Stromal cell of bone marrow (primary cell): ENCODE results near the gene NPY2R.
A peak's percentile ranks its signal among the peaks of the same experiment; 100 is the strongest.

ENCODE experiments used
- DNase-seq: peaks from one replicate; pipeline ENCODE4 v3.0.0-alpha.2; 2012; ENCODE audit warnings: low read depth

NPY2R gene, protein sequence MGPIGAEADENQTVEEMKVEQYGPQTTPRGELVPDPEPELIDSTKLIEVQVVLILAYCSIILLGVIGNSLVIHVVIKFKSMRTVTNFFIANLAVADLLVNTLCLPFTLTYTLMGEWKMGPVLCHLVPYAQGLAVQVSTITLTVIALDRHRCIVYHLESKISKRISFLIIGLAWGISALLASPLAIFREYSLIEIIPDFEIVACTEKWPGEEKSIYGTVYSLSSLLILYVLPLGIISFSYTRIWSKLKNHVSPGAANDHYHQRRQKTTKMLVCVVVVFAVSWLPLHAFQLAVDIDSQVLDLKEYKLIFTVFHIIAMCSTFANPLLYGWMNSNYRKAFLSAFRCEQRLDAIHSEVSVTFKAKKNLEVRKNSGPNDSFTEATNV

DNA sequence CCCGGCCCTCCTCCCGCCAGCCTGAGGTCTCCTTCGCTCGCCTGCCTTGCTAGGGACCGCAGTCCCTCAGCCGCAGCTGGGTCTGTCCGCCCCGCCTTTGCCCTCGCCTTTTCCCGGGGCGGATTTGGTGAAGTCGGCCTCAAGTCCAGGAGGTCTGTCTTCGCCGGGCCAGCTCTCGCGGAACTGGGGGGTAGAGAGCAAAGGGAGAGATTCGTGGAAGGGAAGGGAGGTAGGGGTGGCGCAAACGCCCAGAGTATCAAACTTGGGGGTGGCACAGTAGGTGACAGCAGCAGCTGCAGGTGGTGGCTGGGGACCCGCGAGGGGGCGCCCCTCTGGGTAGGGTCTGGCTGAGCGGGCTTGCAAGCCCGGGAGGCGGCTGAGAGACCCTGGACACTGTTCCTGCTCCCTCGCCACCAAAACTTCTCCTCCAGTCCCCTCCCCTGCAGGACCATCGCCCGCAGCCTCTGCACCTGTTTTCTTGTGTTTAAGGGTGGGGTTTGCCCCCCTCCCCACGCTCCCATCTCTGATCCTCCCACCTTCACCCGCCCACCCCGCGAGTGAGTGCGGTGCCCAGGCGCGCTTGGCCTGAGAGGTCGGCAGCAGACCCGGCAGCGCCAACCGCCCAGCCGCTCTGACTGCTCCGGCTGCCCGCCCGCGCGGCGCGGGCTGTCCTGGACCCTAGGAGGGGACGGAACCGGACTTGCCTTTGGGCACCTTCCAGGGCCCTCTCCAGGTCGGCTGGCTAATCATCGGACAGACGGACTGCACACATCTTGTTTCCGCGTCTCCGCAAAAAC, at the start of gene NPY2R:
Gene NPY2R (plus strand): TSS at position 379 of the 797 bp plus-strand sequence. CDS start 5,304 bp downstream, outside the sequence.
- DNase-seq, result no peak

DNA sequence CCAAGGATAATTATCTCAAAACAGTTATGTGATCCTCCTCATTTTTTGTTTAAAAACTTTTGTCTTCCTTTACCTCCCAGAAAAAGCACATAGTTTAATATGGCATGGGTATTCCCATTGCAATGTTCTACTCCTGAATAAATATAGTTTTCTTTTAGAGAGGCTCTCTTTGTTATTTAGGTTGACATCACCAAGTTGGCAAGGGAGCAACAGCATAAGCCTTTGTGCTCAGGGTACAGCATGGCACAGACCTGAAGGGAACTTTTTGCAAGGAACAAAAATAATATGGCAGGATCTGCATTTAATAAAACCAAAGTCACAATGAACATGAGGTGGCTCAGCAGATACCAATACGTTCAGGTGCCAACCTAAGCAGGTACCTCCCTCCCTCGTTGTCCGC, 47.1 kb upstream of the NPY2R start:
- no peak for DNase-seq

DNA sequence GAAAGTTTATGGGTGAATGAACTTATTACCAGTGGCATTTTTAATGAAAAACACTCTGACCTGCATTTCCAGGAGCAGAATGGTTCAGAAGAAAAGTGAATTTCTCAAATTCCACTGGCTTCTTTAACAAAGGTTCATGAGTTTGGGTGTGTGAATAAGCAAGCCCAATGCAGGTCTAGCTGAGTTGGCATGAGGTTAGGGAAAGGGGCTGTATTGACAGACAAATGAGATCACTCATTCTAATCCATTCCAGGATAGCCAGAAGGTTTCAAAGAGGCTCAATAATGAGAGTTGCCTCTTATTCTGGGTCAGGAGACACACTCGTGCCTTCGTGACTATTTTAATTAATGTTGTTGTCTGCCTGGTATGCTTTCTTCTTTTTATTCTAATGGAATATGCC, 43.7 kb upstream of the NPY2R start:
- DNase-seq, result no peak

DNA sequence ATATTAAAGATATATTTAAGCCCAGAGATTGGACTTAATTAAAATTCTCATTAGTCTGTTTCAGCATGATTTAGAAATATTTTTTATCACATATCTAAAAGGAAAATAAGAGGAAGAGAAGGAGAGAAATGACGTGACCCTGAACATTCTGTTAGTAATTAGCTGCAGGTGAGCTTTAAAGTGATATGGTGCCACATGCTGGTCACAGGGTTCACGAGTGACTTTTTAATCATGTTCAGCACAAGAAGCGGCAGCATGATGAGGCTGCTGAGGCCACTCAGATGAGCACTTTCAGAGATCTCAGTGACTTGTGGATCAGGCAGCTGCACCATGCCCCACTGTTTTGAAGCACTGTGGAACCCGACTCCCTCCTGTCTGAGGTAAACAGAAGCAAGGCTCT, 37.9 kb upstream of the NPY2R start:
- DNase-seq, result no peak

DNA sequence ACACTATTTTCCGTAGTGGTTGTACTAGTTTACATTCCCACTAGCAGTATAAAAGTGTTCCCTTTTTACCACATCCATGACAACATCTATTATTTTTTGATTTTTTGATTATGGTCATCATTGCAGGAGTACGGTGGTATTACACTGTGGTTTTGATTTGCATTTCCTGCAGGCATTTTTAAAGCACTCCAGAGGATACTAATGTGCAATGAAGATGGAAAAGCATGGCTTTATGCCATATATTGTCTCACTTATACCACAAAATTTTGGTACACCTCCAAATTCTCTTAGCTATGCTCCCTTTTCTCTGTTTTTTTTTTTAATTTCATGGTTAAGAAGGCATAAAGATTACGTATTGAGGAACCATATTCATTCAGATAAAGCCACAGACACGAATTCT, 35.1 kb upstream of the NPY2R start:
- no peak for DNase-seq

DNA sequence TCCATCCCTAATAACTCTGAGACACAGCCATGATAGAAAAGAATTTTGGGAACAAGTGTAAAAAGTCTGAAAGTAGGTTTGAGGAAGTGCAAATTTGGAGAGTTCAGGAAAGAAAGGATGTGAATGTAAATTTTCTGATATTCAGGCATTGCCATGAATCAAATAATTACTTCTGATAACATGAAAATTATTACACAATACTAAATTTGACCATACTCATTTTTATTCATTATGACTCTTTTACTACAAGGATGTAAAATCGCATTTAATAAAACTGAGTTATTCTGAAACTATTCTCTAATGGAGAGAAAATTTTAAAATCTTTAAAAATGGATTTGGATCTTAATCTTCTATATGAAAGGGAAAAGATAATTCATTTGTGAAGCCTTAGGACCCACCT, 33.8 kb upstream of the NPY2R start:
- DNase-seq, result no peak

DNA sequence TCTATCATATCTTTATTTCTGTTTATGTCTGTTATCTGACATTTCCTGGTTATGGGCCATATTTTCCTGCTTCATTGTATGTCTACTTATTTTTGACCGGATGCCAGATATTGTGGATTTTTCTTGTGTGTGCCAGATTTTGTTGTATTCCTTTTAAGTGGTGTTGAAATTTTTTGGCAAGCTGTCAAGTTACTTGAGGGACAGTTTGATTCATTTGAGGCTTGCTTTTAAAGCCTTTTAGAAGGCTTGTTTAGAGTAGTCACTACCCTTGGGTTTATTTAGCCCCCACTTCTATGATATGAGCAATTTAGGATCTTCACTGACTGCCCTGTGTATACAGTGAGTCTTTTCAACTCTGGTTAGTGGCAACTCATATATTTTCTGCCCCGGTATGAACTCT, 29.2 kb upstream of the NPY2R start:
- no peak for DNase-seq

DNA sequence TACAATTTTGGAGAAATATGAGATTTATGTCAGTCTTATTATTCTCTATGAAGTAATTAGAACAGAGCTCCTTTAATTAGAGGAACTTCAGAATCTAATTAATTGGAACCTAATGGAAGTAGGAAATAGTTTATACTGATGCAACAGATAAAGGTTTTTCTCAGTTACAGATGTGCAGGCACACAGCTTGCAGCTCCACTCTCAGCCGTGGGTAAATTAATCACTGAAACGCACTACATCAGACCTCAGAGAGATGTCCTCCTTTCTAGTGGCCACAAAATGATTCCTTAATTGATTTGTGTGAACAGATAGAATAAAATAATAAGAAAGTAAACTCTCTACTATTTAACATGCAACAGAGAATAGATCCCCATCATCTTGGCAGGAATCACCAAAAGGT, 21.5 kb upstream of the NPY2R start:
- no peak for DNase-seq

DNA sequence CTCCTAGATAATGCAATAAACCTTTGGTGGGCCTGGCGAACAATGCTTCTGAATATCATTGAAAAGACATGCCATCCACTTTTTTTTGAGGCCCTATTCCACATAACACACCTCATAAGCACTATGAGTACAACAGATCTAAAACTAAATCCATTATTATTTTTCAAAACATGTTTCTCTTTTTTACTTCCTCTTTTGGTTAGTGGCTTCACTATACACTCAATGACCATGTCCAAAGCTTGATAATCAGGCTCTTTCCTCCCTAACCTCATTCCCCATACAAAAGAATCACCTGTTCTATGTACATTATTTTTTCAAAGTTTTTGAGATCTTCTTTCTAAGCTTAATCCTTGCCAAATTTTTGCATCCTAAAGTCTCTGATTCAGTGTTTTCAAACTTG, 20.4 kb upstream of the NPY2R start:
- no peak for DNase-seq

DNA sequence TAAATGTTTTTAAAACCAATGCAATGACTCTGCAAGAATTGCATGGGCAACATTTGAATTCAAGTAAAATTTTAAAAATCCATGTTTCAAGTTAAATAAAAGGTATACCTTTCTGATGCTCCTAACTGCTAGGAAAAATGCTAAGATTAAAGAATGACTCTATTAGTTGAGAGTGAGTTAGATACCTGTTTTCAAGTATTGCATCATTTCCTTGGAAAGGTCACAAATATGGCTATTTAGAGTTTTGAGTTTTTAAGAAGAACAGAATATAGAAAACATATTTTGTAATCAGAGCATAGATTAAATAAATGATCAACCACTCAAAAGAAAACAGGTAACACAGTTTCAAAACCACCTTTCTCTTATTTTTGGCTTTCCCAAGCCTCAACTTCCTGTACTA, 18.3 kb upstream of the NPY2R start:
- DNase-seq, result no peak

DNA sequence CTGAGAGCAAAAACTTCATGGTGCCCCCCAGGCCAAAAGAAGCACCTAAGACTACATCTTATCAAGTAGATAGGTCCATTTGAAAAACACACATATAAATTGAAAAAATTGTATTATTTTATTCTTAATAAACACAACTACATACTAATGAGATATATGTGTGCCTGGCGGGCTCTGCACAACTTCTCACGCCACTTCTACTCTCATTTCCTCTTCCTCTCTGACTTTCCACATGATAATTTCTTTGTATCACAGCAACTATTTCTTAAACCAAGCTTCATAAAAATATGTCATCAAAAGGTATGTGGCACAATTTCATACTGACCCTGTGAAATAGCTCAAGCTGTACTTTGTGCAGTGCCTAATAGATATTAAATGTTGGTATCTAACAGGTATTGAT, 10.7 kb upstream of the NPY2R start:
- no peak for DNase-seq

DNA sequence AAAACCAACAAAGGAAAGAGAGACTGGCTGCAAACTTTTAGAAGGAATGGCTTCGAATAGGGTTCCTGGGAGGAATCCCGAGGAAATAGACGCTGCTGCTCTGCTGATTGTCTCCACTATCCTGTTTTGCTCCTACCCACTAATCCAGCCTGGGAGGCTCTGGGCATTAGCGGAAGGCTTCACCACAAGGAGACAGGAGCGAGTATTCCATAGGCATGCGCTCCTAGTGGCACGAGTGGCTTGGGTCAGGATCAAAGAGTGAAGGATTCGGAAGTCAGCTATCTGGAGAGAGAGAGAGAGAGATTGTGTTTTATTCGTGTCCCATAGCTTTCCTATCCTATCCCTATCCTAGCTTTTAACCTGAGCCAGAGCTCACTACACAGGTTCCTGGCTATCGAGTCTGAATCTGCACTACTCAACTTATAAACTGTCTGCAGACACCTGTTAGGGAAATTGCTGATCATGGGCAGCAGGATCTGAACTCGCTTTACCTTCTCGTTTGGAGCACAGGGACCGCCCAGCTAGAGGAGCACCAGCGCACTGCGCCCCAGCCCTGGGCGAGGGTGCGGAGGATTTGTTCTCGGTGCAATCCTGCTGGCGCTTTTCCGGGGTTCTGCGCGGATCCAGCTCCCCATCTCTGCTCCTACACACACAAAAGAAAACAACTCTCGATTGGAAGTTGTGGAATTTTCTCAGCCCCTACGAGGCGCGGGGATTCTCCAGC, 740 bp upstream of the NPY2R start:
- DNase-seq, result no peak

DNA sequence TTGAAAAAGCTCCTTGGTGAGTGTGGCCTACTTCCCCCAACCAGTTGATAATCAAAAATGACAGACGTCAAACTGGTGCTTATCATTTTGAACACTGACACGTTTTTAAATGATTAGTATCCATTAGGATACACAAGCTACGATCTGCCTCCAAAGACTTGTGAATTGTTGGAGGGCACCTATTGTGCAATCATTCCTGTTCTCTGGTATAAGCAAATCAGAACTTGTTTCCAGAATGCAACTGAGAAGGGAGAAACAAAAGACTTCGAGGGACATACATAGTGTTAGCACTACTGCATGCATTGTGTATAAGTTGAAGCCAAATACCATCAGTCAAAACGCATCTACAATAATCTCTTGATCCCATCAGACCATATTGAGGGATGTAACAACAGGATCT, 11.6 kb downstream of the NPY2R start:
- DNase-seq, result no peak

DNA sequence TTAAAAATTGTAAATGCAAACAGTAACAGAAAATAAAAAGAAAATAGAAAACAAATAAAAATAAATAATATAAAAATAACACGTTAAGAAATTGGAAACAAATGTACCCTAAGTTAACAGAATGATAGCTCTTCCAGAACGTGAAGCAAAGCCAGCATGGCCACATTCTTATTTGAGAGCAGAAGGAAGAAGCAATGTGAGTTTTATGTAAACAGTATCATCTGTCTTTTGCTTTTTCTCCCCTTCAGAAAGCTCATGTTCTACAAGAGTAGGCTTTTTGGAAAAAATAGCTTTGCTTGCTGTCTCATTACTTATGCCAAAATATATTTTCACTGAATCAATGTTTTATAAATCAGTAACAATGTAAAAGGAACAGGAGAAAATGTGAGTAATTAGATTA, 18.7 kb downstream of the NPY2R start:
- DNase-seq, result no peak

DNA sequence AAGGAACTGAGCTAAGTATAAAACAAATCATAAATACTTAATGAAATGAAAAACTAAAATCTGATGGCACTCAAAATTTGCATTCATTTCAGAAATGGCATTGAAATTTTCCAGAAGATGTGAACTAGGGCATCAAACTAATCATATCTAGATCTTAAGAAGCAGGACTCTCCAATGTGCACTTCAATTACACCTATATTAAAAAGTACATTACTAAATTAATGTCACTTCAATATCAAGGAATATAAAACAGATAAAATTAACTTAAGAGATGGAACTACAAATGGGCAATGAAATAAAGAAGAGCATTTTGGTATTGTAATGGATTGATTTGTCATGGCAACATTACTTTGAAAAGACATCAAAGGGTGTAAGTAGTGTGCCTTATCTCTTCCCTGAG, 20.3 kb downstream of the NPY2R start:
- no peak for DNase-seq

DNA sequence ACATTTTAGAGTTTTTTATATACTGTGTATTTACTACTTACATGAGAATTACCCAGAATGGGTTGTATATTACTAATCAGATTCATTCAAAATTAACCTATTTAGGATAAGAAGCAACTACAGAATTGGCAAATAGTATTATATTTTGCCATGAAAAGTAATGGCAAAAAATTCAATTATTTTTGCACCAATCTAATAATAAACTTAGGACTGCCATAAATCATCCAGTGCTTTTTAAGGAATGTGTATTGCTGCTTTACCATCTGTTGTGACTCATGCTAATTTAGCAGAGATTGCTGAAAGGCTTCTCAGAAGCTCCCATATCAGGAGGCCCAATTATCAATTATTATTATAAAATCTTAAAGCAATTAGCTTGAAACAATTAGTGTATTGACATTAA, 24.0 kb downstream of the NPY2R start:
- no peak for DNase-seq

DNA sequence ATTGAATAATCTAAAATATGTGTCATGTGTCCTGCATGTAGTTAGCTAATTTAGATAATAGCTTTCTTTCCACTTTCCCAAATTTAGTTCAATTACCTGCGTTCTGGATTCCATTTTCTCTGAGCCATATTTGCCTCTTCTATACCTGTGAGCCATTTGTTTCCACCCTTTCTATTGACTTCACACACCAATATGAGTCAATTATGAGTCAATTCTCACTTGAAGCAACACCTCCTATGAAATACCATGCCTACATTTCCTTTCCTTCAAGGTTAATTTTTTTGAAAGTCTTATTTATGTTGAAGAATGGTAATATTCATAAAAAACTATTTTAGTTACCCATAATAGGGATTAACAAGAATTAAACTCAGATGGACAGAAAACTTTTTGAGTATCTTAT, 25.8 kb downstream of the NPY2R start:
- DNase-seq, result no peak

DNA sequence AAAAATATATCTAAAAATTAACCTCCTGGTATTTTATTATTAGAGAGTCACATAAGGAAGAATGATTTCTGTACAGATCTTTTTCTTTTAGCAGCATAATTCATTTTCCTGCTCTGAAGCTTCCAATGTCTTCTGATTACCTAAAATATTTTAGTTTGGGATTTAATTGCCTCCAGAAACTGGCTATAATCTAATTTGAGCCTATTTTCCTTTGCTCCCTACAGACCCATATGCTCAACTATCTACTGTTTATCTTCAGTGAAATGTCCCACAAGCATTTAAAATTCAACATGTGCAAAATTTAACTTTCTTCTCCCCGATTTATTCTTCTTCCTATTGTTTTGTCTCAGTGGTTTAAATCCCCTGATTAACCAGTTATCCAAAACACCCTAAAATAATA, 29.1 kb downstream of the NPY2R start:
- DNase-seq, result no peak

DNA sequence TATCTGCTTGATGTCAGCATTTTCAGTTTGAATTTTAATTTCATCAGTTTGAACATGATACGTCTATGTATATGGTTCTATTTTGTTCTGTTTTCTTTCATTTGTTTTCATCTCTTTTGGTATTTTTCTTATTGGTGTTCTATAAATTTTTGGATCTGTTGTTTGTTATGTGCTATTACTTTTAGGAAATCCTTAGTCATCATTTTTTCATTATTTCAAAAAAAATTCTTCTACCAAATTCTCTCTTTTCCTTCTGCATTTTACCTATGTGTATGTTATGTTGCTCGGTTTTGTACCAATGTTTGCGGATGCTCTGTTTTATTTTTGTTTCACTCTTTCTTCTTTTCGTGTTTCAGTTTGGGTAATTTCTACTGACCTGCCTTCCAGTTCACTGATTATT, 32.8 kb downstream of the NPY2R start:
- no peak for DNase-seq

DNA sequence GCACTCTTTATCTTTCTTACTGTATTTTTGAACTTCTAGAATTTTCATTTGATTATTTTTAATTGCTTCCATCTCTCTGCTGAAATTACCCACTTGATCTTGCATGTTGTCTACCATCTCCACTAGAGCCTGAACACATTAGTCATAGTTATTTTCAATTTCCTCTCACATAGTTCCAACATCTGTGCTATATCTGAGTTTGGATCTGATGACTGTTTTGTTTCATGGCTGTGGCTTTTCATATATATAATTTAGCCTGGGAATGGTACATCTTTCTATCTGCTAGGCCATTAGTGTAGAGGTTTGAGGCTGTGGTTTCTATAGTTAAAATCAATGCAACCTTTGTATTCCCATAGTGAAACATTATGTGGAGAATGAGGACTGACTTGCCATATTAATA, 33.2 kb downstream of the NPY2R start:
- no peak for DNase-seq

DNA sequence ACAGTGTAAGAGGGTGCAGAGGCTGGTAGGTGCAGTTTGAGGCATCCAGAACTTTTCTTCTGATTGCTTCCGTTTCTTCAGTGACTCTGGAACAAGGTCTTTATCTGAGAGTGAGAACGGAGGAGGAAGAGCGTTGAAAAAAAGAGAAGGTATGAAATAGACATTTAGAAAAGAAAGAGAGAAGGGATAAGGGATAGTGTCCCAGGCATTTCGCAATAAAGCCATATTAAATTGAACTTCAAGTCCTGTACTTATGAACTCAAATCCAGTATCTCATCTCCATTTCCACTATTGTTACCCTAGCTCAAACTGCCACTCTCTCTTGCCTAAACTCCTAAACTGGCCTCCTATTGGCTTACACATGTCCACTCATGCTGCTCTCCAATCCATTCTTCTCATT, 36.7 kb downstream of the NPY2R start:
- no peak for DNase-seq

DNA sequence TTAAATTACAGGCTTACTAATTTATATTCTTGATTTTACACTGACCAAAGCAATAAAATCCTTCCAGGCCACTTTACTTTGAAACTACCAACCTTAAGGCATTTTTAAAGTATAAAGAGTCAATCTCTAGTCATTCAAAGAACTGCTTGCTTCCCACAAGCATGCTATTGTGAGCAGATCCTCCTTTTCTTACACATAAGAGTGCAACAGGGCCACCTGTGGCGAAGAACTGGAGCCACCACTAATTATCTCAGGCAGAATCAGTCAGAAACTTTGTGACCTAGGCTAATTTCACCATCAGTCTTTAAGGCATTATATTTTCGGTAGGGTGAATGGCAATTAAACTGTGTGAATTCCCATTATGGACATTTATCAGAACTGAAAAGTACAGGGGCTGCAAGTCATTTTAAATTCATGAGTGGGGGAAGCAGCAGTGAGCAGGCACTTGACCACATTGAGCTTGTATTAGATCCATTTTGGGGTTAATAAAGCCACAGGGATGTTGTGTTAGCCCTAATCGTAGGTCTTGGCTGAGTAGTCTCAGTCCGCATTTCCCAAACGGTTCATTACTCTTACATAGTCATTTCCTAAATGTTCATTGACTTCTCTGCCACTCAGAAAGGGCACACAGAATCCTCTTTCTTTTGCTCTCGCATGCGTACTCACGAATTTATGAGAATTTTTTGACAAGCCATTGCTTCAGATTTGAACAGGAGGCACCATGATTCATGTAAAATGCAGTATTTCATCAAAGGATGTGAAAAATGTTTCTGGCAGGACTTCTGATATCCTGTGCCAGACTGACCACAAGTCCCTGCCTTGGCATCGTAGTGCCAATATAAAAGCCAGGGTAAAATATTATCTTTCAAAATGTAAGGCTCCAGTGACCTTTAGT, 39.8 kb downstream of the NPY2R start:
- peak; percentile 6 for DNase-seq
